Thymus (tissue), 11 donors: Measurements from ENCODE around the gene NGEF. TPM values are rescaled to one million over a fixed set of nuclear protein-coding genes. Genes with fewer than 3 reads are reported as not detected.
"Not testable (repeated sequence)": the region's sequence is repeated elsewhere in the genome, so short reads cannot be mapped to it uniquely, and the experiment has no call there.

Experiments
- DNase-seq, 9 donors: peaks; one replicate each; pipeline ENCODE4 v3.0.0-alpha.2; 2013; ENCODE audit warnings: low spot score in 9 of 9, low read depth in 6 of 9, missing footprints in 1 of 9
- H3K27ac ChIP-seq, 2 donors: one replicate each; pipeline ENCODE4 v1.5.1; 2013; ENCODE audit warnings: control low read depth in 1 of 2, low read depth in 1 of 2, low read length in 1 of 2, mild to moderate bottlenecking in 1 of 2, moderate library complexity in 1 of 2
- H3K27me3 ChIP-seq, 2 donors: one replicate each; pipeline ENCODE4 v1.5.1; 2013; ENCODE audit warnings: low read length in 1 of 2; ENCODE audit not compliant: control insufficient read depth in 2 of 2, insufficient read depth in 1 of 2
- H3K36me3 ChIP-seq, 2 donors: one replicate each; pipeline ENCODE4 v1.5.1; 2013; ENCODE audit warnings: low read length in 1 of 2, mild to moderate bottlenecking in 1 of 2, moderate library complexity in 1 of 2; ENCODE audit not compliant: control insufficient read depth in 2 of 2, insufficient read depth in 2 of 2
- H3K4me1 ChIP-seq, 2 donors: one replicate each; pipeline ENCODE4 v1.5.1; 2013; ENCODE audit warnings: low read length in 2 of 2; ENCODE audit not compliant: control insufficient read depth in 2 of 2, insufficient read depth in 2 of 2
- H3K4me3 ChIP-seq, 2 donors: one replicate each; pipeline ENCODE4 v1.5.1; 2013; ENCODE audit warnings: low read length in 2 of 2, control low read depth in 1 of 2, mild to moderate bottlenecking in 1 of 2
- H3K9me3 ChIP-seq, 2 donors: one replicate each; pipeline ENCODE4 v1.5.1; 2013; ENCODE audit warnings: low read length in 1 of 2, mild to moderate bottlenecking in 1 of 2; ENCODE audit not compliant: control insufficient read depth in 2 of 2, insufficient read depth in 1 of 2
- WGBS: extraction: QIAGEN DNeasy Blood & Tissue Kit; methylation state at CpG from one replicate; pipeline ENCODE4 v1.1.7; 2013; 5-methylcytosine and 5-hydroxymethylcytosine counted together
- polyA plus RNA-seq: library from polyadenylated mRNA; stranded (reverse); fragments of 200-250 nt; gene quantifications from one replicate; pipeline ENCODE4 v1.2.3, GENCODE V29; 2013
- total RNA-seq: library from RNA; stranded (reverse); fragments of 120-200 nt; gene quantifications from one replicate; pipeline ENCODE4 v1.2.4, GENCODE V29; 2013
- donor health status: healthy.

The NGEF gene
- total and polyA plus RNA-seq, 2 donors = 0.14 to 0.18 TPM

DNA sequence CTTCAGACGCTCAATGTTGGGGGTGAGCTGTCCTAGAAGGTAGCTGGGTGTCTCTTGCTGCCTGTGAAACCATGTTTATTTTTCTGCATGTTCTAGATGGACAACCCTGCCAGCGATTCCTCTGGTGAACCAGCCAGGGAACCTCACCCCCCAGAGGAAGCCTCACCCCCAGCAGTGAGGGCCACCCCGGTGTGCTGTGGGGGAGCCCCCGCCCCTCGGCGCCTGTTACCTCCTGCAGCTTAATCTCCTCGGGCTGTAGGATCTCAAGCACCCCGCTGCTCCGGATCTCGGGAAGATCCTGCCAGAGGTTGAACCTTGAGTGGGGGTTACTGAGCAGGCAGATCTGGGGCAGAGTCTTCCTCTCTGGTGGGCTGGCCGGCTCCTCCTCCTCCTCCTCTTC lies 93.0 kb downstream of the NGEF start:
- Histone ChIP-seq H3K4me1 (no peaks in the 10 kb centered on the region), H3K27ac (no peak overlapping the region), H3K36me3 (no peaks in the 10 kb centered on the region), H3K9me3 (no peaks in the 10 kb centered on the region), H3K27me3 (peaks cover 10 to 53% of the 10 kb centered on the region in 2 donors), H3K4me3 (no peak overlapping the region)
- no peak for DNase-seq
- 79% methylated on average over 11 of the region's 11 CpGs for WGBS

GRCh38 chr2:232919141-232919540 lies 93.9 kb downstream of the NGEF start:
- Histone ChIP-seq H3K36me3 (no peaks in the 10 kb centered on the region), H3K4me1 (no peaks in the 10 kb centered on the region), H3K4me3 (no peak overlapping the region), H3K9me3 (no peaks in the 10 kb centered on the region), H3K27ac (no peak overlapping the region), H3K27me3 (peaks cover 6 to 44% of the 10 kb centered on the region in 2 donors)
- WGBS = 95% methylated on average over 6 of the region's 6 CpGs
- DNase-seq = no peak

GRCh38 chr2:232913903-232914302 lies 99.2 kb downstream of the NGEF start:
- WGBS = 86% methylated on average over 2 of the region's 2 CpGs
- DNase-seq = no peak
- Histone ChIP-seq H3K27ac (no peak overlapping the region), H3K4me3 (no peak overlapping the region), H3K4me1 (no peaks in the 10 kb centered on the region), H3K27me3 (peaks cover 3 to 11% of the 10 kb centered on the region in 2 donors), H3K9me3 (no peaks in the 10 kb centered on the region), H3K36me3 (no peaks in the 10 kb centered on the region)

- no peak for DNase-seq
- H3K36me3 ChIP-seq = no peaks in the 10 kb centered on the region
- no peak overlapping the region for H3K4me3 ChIP-seq
- no peaks in the 10 kb centered on the region for H3K9me3 ChIP-seq
- H3K4me1 ChIP-seq = no peaks in the 10 kb centered on the region
- peaks cover 3 to 6% of the 10 kb centered on the region in 2 donors for H3K27me3 ChIP-seq
- WGBS = 80% methylated on average over 1 of the region's 1 CpG
- H3K27ac ChIP-seq = no peak overlapping the region
Measured at GRCh38 chr2:232911712-232912277, 101.3 kb downstream of the NGEF start.

GRCh38 chr2:232910376-232910775 lies 102.7 kb downstream of the NGEF start:
- H3K36me3 ChIP-seq = no peaks in the 10 kb centered on the region
- H3K9me3 ChIP-seq = no peaks in the 10 kb centered on the region
- peaks cover 2 to 3% of the 10 kb centered on the region in 2 donors for H3K27me3 ChIP-seq
- no peak overlapping the region for H3K27ac ChIP-seq
- H3K4me3 ChIP-seq = no peak overlapping the region
- WGBS = 89% methylated on average over 6 of the region's 6 CpGs
- DNase-seq = no peak
- H3K4me1 ChIP-seq = no peaks in the 10 kb centered on the region

DNA sequence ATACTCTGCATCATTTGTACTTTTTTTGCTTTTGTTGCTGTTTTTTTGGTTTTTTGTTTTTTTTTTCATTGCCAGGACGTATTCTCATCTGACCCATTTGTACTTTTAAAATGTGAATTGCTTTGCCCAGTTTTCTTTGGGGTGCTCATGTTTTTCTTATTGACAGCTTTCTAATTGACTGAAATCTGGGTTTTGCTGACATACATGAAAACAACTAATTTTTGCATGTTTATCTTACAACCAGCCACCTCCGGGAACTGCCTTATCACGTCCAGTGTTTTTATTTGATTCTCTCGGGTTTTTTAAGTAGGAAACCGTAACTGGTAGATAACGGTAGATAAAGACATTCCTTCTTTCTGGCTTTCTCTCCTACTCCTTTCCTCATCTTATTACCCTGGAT lies 104.4 kb downstream of the NGEF start:
- WGBS = 88% methylated on average over 6 of the region's 6 CpGs
- Histone ChIP-seq H3K27ac (no peak overlapping the region), H3K9me3 (peaks cover 0 to 2% of the 10 kb centered on the region in 2 donors), H3K4me1 (no peaks in the 10 kb centered on the region), H3K36me3 (no peaks in the 10 kb centered on the region), H3K27me3 (peaks cover 0 to 3% of the 10 kb centered on the region in 2 donors), H3K4me3 (no peak overlapping the region)
- no peak for DNase-seq

DNA sequence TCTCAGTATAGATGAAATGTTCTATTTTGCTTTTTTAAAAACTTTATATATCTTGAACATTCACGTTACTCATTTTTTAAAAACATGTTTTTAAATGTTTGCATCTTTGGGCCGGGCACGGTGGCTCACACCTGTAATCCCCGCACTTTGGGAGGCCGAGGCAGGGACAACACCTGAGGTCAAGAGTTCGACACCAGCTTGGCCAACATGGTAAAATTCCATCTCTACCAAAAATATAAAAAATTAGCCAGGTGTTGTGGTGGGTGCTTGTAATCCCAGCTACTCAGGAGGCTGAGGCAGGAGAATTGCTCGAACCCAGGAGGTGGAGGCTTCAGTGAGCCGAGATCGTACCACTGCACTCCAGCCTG lies 105.4 kb downstream of the NGEF start:
- not testable (repeated sequence) for H3K4me1 ChIP-seq, H3K27me3 ChIP-seq, H3K4me3 ChIP-seq, H3K9me3 ChIP-seq, H3K36me3 ChIP-seq, DNase-seq, H3K27ac ChIP-seq
- 97% methylated on average over 9 of the region's 9 CpGs for WGBS

- not testable (repeated sequence) for DNase-seq, H3K27ac ChIP-seq, H3K27me3 ChIP-seq, H3K4me1 ChIP-seq, H3K4me3 ChIP-seq, H3K36me3 ChIP-seq, H3K9me3 ChIP-seq
- WGBS = 92% methylated on average over 10 of the region's 10 CpGs
Measured at GRCh38 chr2:232906867-232907717, 106.0 kb downstream of the NGEF start.

GRCh38 chr2:232903989-232904388 lies 109.1 kb downstream of the NGEF start:
- WGBS = 89% methylated on average over 9 of the region's 9 CpGs
- no peak overlapping the region for H3K4me3 ChIP-seq
- no peaks in the 10 kb centered on the region for H3K4me1 ChIP-seq
- peaks cover 0 to 17% of the 10 kb centered on the region in 2 donors for H3K27me3 ChIP-seq
- DNase-seq = no peak
- H3K27ac ChIP-seq = no peak overlapping the region
- peaks cover 0 to 2% of the 10 kb centered on the region in 2 donors for H3K9me3 ChIP-seq
- H3K36me3 ChIP-seq = no peaks in the 10 kb centered on the region
